Measurements from ENCODE around the gene MRTO4. TPM values are rescaled to one million over a fixed set of nuclear protein-coding genes. Genes with fewer than 3 reads are reported as not detected.
A peak's percentile ranks its signal among the peaks of the same experiment; 100 is the strongest.
"Not testable (repeated sequence)": the region's sequence is repeated elsewhere in the genome, so short reads cannot be mapped to it uniquely, and the experiment has no call there.

The MRTO4 gene
- total and polyA plus RNA-seq, 9 donors, result 26.8 to 30.1 (median 27.8) TPM

DNA sequence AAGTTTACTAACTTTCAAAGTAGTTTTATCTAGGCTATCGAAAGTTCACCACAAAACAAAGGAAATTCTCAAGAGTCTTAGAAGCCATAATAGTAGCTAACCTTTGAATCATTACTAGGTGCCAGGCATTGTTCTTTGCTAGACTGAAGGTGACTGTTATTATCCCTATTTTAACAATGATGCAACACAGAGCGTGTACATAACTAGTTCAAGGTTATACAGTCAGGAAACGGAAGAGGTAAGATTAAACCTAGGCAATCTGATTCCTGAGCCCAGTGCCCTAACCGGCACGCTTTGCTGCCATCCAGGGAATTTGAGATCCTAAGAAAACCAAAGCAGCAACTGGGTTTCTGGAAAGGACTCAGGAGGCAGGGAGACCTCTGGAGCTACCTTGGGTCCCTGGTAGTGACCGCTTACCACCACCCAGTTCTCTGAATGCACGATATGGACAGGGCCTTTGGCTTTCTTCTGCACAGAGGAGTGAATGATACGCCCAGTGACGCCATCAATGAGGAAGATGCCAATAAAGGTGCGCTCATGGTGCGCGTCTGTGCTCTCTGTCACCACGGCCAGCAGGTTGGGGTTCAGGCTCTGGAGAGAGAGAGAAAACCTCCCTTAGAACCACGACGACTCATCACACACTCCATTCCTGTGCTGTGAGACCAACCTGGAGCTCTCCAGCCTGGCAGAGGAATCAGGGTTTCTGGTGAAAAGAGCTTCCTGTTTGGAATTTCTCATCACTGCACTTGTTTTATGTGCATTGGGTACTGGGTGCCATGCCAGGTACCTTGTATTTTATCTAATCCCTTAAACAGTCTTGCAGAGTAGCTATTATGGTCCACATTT lies 28.4 kb upstream of the MRTO4 start:
- WGBS (ENCODE audit: insufficient coverage), result 74% methylated on average over 6 of the region's 15 CpGs
- no peaks in the 10 kb centered on the region for H3K9me3 ChIP-seq (replicated peaks; ENCODE audit: control insufficient read depth, low read depth, low read length)
- H3K27me3 ChIP-seq (ENCODE audit: control insufficient read depth, insufficient read depth, low read length), result no peaks in the 10 kb centered on the region
- DNase-seq, result no peak
- H3K27ac ChIP-seq (ENCODE audit: low read length), result no peak overlapping the region
- H3K4me3 ChIP-seq (ENCODE audit: low read length), result no peak overlapping the region
- no peaks in the 10 kb centered on the region for H3K4me1 ChIP-seq (ENCODE audit: control insufficient read depth, insufficient read depth, low read length)
- peaks cover 86% of the 10 kb centered on the region for H3K36me3 ChIP-seq (ENCODE audit: control insufficient read depth, insufficient read depth, low read length)

DNA sequence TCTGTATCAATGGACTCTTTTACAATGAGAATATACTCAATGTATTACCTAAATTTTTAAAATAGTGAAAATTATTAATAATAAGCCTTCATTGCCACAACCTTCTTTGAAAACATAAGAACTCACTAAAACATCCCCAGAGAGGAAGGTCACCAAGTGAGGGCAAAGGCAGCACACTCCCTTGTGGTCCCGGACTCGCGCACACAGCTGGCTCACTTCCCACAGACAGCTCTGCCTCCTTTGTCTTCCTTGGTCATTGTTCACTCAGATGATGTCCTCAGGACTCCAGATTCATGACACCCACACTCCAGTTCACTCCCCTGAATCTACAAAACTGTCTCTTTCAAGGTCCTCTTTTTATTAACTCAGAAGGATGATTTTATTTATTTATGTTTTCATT lies 22.4 kb upstream of the MRTO4 start:
- Histone ChIP-seq H3K9me3 (replicated peaks; ENCODE audit: control insufficient read depth, low read depth, low read length) (no peaks in the 10 kb centered on the region), H3K27ac (ENCODE audit: low read length) (no peak overlapping the region), H3K27me3 (ENCODE audit: control insufficient read depth, insufficient read depth, low read length) (no peaks in the 10 kb centered on the region), H3K4me1 (ENCODE audit: control insufficient read depth, insufficient read depth, low read length) (no peaks in the 10 kb centered on the region), H3K4me3 (ENCODE audit: low read length) (no peak overlapping the region), H3K36me3 (ENCODE audit: control insufficient read depth, insufficient read depth, low read length) (peaks cover 88% of the 10 kb centered on the region)
- DNase-seq, result no peak
- WGBS (ENCODE audit: insufficient coverage), result 49% methylated on average over 3 of the region's 3 CpGs

DNA sequence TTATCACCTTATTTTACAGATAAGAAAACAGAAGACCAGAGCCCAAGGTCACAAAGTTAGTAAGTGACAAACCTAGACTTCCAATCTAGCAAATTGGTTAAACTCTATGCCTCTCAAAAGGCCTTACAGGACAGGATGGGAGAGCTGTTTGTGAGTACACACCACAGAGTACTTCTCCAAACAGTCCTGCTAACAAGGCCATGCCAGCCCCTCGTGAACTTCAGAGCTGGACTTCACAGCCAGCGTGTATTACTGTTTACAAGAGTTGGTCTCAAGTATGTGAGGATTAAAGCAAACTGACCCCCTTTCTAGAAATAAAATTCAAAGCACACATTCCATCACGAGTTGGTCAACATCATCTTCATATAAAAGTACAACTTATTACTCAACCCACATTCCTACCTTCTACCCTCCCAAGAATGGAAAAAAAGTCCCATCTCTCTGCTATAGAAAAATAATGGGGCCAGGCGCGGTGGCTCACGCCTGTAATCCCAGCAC lies 21.7 kb upstream of the MRTO4 start:
- peaks cover 89% of the 10 kb centered on the region for H3K36me3 ChIP-seq (ENCODE audit: control insufficient read depth, insufficient read depth, low read length)
- H3K27ac ChIP-seq (ENCODE audit: low read length), result no peak overlapping the region
- no peaks in the 10 kb centered on the region for H3K27me3 ChIP-seq (ENCODE audit: control insufficient read depth, insufficient read depth, low read length)
- no peaks in the 10 kb centered on the region for H3K4me1 ChIP-seq (ENCODE audit: control insufficient read depth, insufficient read depth, low read length)
- WGBS (ENCODE audit: insufficient coverage), result 100% methylated on average over 2 of the region's 6 CpGs
- no peaks in the 10 kb centered on the region for H3K9me3 ChIP-seq (replicated peaks; ENCODE audit: control insufficient read depth, low read depth, low read length)
- DNase-seq, result no peak
- no peak overlapping the region for H3K4me3 ChIP-seq (ENCODE audit: low read length)

DNA sequence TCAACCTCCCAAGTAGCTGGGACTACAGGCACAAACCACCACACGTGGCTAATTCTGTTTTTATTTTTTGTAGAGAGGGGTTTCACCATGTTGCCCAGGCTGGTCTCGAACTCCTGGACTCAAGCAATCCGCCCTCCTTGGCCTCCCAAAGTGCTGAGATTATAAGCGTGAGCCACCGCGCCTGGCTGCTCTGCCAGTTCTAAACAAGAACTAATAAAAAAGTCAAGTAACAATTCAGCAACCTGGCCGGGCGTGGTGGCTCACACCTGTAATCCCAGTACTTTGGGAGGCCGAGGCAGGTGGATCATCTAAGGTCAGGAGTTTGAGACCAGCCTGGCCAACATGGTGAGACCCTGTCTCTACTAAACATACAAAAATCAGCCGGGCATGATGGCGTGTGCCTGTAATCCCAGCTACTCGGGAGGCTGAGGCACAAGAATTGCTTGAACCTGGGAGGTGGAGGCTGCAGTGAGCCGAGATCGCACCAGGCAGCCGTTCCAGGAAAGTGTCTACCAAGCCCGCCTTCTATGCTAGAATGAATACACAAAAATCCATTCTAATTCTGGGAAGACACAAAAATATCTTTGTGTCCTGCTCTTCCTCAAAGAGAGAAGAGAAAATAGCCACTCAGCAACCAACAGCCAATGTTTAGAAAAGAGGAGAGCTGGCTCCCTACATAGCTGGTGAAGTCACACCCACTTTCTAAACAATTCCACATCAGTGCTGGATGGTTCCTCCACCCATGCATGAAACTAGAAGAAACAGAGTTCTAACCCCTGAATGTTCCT lies 19.7 kb upstream of the MRTO4 start:
- not testable (repeated sequence) for H3K4me3 ChIP-seq (ENCODE audit: low read length); H3K4me1 ChIP-seq (ENCODE audit: control insufficient read depth, insufficient read depth, low read length); DNase-seq; H3K9me3 ChIP-seq (replicated peaks; ENCODE audit: control insufficient read depth, low read depth, low read length); H3K27ac ChIP-seq (ENCODE audit: low read length); H3K27me3 ChIP-seq (ENCODE audit: control insufficient read depth, insufficient read depth, low read length)
- peaks cover 82% of the 10 kb centered on the region for H3K36me3 ChIP-seq (ENCODE audit: control insufficient read depth, insufficient read depth, low read length)
- WGBS (ENCODE audit: insufficient coverage), result 94% methylated on average over 7 of the region's 16 CpGs

DNA sequence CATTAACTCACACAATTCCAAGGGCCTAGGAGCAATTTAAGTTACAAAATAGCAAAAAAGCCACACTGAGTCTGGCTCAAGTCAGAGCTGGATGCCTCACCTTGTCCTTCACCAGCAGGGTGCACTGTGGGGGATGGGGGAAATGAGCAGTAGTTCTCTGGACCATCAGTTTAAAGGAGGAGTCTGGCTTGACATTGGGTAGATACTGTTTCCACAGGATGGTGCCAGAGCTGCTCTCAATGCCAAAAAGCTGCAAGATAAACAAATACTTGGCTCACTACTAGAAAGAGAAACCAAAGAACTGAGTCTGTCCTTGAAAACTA lies 19.1 kb upstream of the MRTO4 start:
- Histone ChIP-seq H3K36me3 (ENCODE audit: control insufficient read depth, insufficient read depth, low read length) (peaks cover 82% of the 10 kb centered on the region), H3K27ac (ENCODE audit: low read length) (no peak overlapping the region)

DNA sequence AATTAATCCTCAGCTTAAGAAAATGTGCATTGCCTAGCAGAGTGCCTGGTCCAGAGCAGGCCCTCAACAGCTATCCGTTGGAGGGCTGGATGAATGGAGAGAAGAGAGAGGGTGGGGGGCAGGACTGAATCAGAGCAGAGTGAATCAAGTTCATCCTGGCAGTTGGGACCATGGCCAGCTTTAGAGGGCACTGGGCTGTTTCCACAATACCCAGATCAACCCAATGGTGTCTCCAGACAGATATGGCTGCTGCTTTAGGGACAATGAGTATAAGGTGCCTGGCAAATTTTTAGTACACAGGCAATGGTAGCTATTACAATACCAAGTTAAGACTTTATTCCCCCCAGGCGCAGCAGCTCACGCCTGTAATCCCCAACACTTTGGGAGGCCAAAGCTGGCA lies 17.4 kb upstream of the MRTO4 start:
- no peak overlapping the region for H3K27ac ChIP-seq (ENCODE audit: low read length)
- H3K9me3 ChIP-seq (replicated peaks; ENCODE audit: control insufficient read depth, low read depth, low read length), result no peaks in the 10 kb centered on the region
- H3K4me3 ChIP-seq (ENCODE audit: low read length), result no peak overlapping the region
- peaks cover 90% of the 10 kb centered on the region for H3K36me3 ChIP-seq (ENCODE audit: control insufficient read depth, insufficient read depth, low read length)
- no peaks in the 10 kb centered on the region for H3K27me3 ChIP-seq (ENCODE audit: control insufficient read depth, insufficient read depth, low read length)
- no peak for DNase-seq
- WGBS (ENCODE audit: insufficient coverage), result 80% methylated on average over 1 of the region's 3 CpGs
- no peaks in the 10 kb centered on the region for H3K4me1 ChIP-seq (ENCODE audit: control insufficient read depth, insufficient read depth, low read length)

More for the DNA sequence above, 19.1 kb upstream of the MRTO4 start:
- no peak for DNase-seq
- Histone ChIP-seq H3K27me3 (ENCODE audit: control insufficient read depth, insufficient read depth, low read length) (no peaks in the 10 kb centered on the region), H3K4me1 (ENCODE audit: control insufficient read depth, insufficient read depth, low read length) (no peaks in the 10 kb centered on the region), H3K9me3 (replicated peaks; ENCODE audit: control insufficient read depth, low read depth, low read length) (no peaks in the 10 kb centered on the region), H3K4me3 (ENCODE audit: low read length) (no peak overlapping the region)

DNA sequence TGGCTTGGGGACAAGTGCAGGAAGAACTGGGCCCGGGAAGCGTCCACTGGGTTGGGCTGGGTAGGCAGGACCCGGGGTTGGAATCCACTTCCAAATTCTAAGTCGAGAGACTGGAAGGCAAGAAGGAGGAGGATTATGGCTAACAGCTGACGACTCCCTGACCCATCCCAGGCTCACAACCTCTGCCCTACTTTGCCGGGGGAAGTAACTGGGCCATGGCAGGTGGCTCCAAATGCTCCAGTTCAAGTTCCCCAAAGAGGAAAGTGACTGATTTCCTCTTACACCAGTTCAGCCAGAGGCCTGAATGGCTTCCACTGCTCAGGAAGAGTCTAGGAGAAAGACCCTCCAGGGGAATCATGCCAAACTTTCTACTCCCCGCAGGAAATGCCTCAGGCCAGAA lies 11.7 kb upstream of the MRTO4 start:
- Histone ChIP-seq H3K9me3 (replicated peaks; ENCODE audit: control insufficient read depth, low read depth, low read length) (no peaks in the 10 kb centered on the region), H3K27me3 (ENCODE audit: control insufficient read depth, insufficient read depth, low read length) (no peaks in the 10 kb centered on the region), H3K36me3 (ENCODE audit: control insufficient read depth, insufficient read depth, low read length) (peaks cover 91% of the 10 kb centered on the region), H3K27ac (ENCODE audit: low read length) (no peak overlapping the region), H3K4me1 (ENCODE audit: control insufficient read depth, insufficient read depth, low read length) (no peaks in the 10 kb centered on the region), H3K4me3 (ENCODE audit: low read length) (no peak overlapping the region)
- no peak for DNase-seq
- 92% methylated on average over 5 of the region's 7 CpGs for WGBS (ENCODE audit: insufficient coverage)

DNA sequence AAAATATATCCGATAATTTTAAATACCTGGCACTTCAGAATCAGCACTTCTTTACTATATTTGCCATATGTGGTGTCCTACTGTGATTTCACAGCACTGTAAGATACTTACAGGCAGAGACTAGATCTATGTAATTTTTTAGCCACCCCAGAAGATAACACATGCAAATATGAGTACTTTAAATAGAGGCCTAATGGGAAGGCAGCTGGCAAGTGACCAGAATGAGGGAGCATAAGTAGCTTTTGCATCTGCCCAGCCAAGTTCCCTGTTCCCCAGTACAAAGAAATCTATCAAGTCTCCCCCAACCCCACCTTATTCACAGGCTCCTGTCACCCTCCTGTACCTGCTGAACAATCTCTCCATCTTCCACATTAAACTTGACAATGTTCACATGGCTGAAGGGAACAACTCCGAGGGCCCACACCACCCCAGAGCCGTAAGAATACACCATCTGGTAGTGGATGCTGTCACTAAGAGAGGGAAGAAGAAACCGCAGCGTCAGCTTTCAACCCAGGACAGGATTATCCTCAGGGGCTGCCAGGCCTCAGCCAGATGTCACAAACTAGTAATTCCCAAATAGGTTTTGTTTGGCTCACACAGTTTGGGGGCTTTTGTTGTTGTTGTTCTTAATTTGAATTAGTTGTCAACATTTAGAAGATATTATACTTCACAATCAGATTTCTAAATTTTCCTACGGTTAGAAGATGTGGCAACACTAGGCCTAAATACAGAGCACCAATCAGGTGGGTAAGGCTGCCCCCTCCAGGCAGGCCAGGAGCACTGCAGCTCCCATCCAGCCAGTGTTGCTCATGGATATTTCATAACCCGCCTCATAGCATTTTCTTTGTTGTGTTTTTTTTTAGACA lies 10.7 kb upstream of the MRTO4 start:
- WGBS (ENCODE audit: insufficient coverage), result 40% methylated on average over 1 of the region's 7 CpGs
- Histone ChIP-seq H3K4me1 (ENCODE audit: control insufficient read depth, insufficient read depth, low read length) (no peaks in the 10 kb centered on the region), H3K27me3 (ENCODE audit: control insufficient read depth, insufficient read depth, low read length) (no peaks in the 10 kb centered on the region), H3K9me3 (replicated peaks; ENCODE audit: control insufficient read depth, low read depth, low read length) (no peaks in the 10 kb centered on the region), H3K27ac (ENCODE audit: low read length) (no peak overlapping the region), H3K36me3 (ENCODE audit: control insufficient read depth, insufficient read depth, low read length) (peaks cover 86% of the 10 kb centered on the region), H3K4me3 (ENCODE audit: low read length) (no peak overlapping the region)
- peak; percentile 33 for DNase-seq

DNA sequence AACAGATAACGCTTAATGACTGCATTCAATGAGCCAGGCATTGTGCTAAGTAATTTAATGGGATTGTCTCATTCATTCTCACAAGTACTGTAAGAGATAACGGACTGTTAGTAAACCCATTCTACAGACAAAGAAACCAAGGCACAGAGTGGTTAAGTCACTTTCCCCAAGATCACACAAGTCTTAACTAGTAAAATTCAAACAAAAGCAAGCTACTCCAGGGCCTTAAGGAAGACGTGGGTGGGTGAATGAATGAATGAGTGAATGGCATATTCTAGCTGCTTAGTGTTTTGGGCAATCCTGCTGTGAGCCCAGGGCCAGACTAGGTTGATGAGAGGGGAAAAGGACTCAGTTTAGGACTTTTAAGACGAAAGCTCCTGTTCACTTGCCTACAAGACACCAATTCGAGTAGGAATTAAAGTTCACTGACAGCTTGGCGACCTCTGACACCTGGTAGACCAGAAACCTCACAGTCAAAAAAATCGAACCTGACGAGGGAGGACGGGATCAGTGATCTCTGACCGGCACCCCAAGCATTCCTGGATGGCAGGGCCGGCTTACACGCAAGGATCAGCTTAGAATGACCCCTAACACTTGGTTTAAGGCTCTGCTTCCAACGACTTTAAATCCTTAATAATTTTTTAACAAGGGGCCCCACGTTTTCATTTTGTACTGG lies 838 bp upstream of the MRTO4 start:
- Histone ChIP-seq H3K27me3 (ENCODE audit: control insufficient read depth, insufficient read depth, low read length) (no peaks in the 10 kb centered on the region), H3K4me3 (ENCODE audit: low read length) (peak overlapping the region; percentile 97), H3K27ac (ENCODE audit: low read length) (peak overlapping the region; percentile 96), H3K36me3 (ENCODE audit: control insufficient read depth, insufficient read depth, low read length) (peaks cover 13% of the 10 kb centered on the region), H3K4me1 (ENCODE audit: control insufficient read depth, insufficient read depth, low read length) (peaks cover 22% of the 10 kb centered on the region), H3K9me3 (replicated peaks; ENCODE audit: control insufficient read depth, low read depth, low read length) (no peaks in the 10 kb centered on the region)
- 2% methylated on average over 9 of the region's 14 CpGs for WGBS (ENCODE audit: insufficient coverage)
- no peak for DNase-seq

Measured in muscle of leg (tissue), 11 donors.